Epithelial cell of proximal tubule (primary cell): ENCODE measurements around the gene SH3RF3. TPM values are rescaled to one million over a fixed set of nuclear protein-coding genes. Genes with fewer than 3 reads are reported as not detected.

Experiments used
- DNase-seq: peaks from one replicate; pipeline ENCODE4 v3.0.0-alpha.2; 2011; ENCODE audit warnings: low read depth
- H3K4me3 ChIP-seq: 2 replicates; pipeline ENCODE4 v1.5.1; 2011; ENCODE audit warnings: low read depth, mild to moderate bottlenecking, low read length
- CTCF ChIP-seq: conservative IDR thresholded peaks from 2 replicates; pipeline ENCODE4 v1.5.1; 2012; ENCODE audit warnings: low read depth, mild to moderate bottlenecking, low read length
- total RNA-seq: library from RNA; depleted of rRNA; stranded (reverse); fragments of >200 nt; gene quantifications from 2 replicates; pipeline ENCODE4 v1.2.3, GENCODE V29; 2015

The SH3RF3 gene
- total RNA-seq, 1 donor from 2014 or later, result 1.7 TPM

GRCh38 chr2:109385506-109385905 lies 256.5 kb downstream of the SH3RF3 start:
- TF ChIP-seq CTCF, result no peak
- no peak overlapping the region for H3K4me3 ChIP-seq
- DNase-seq, result no peak

GRCh38 chr2:109386004-109386695 lies 257.1 kb downstream of the SH3RF3 start:
- no peak for TF ChIP-seq CTCF
- no peak for DNase-seq

GRCh38 chr2:109387221-109387735 lies 258.3 kb downstream of the SH3RF3 start:
- H3K4me3 ChIP-seq, result no peak overlapping the region
- no peak for DNase-seq
- no peak for TF ChIP-seq CTCF

More at GRCh38 chr2:109386004-109386695, 257.1 kb downstream of the SH3RF3 start:
- no peak overlapping the region for H3K4me3 ChIP-seq

- TF ChIP-seq CTCF, result no peak
- no peak overlapping the region for H3K4me3 ChIP-seq
- no peak for DNase-seq
Measured at GRCh38 chr2:109387778-109388469, 258.9 kb downstream of the SH3RF3 start.

GRCh38 chr2:109391243-109391642 lies 262.2 kb downstream of the SH3RF3 start:
- TF ChIP-seq CTCF, result no peak
- no peak for DNase-seq
- H3K4me3 ChIP-seq, result no peak overlapping the region

- no peak overlapping the region for H3K4me3 ChIP-seq
- TF ChIP-seq CTCF, result no peak
- no peak for DNase-seq
Measured at GRCh38 chr2:109392140-109392539, 263.1 kb downstream of the SH3RF3 start.
